WTC11 (cell line): ENCODE data around the gene TFDP1. TPM values are rescaled to one million over a fixed set of nuclear protein-coding genes. Genes with fewer than 3 reads are reported as not detected.
A peak's percentile ranks its signal among the peaks of the same experiment; 100 is the strongest.

Experiments used
- ATAC-seq: fragments of 200-7000 bp; cut with Tn5 transposase; 2 replicates; pipeline ENCODE4 v1.10.0; 2021; ENCODE audit warnings: mild to moderate bottlenecking, moderate library complexity
- CTCF ChIA-PET: fragments of 300-600 bp; sonication (Branson Sonifier 250); formaldehyde crosslinking; loops from one replicate; lab custom pipeline; 2021; ENCODE audit warnings: antibody characterized with exemption; lab: Charles Lee
- POLR2A ChIA-PET: fragments of 350-600 bp; sonication (Branson Sonifier 250); formaldehyde crosslinking; loops from one replicate; lab custom pipeline; 2021; ENCODE audit warnings: antibody characterized with exemption; lab: Charles Lee
- DNase-seq: peaks from one replicate; pipeline ENCODE4 v3.0.0; 2021; ENCODE audit warnings: low spot score
- H3K27ac Mint-ChIP-seq: 2 replicates; pipeline ENCODE4 v1.8.0; 2021; ENCODE audit warnings: mixed read lengths
- H3K27me3 Mint-ChIP-seq: 2 replicates; pipeline ENCODE4 v1.8.0; 2021; ENCODE audit warnings: low read depth, mild to moderate bottlenecking, moderate library complexity, mixed read lengths
- H3K36me3 Mint-ChIP-seq: 2 replicates; pipeline ENCODE4 v1.8.0; 2021; ENCODE audit warnings: mixed read lengths
- H3K4me1 Mint-ChIP-seq: 2 replicates; pipeline ENCODE4 v1.8.0; 2022; ENCODE audit warnings: mixed read lengths
- H3K4me3 Mint-ChIP-seq: 2 replicates; pipeline ENCODE4 v1.8.0; 2021; ENCODE audit warnings: mild to moderate bottlenecking, moderate library complexity, mixed read lengths
- H3K9me3 Mint-ChIP-seq: 2 replicates; pipeline ENCODE4 v1.8.0; 2021; ENCODE audit warnings: mixed read lengths
- ATF2 ChIP-seq: sonication (generic); formaldehyde crosslinking; IDR thresholded peaks from 2 replicates; pipeline ENCODE4 v1.8.1; 2022; ENCODE audit warnings: low read depth, missing genetic modification reagents, borderline replicate concordance
- E2F5 ChIP-seq: sonication (generic); formaldehyde crosslinking; IDR thresholded peaks from 2 replicates; pipeline ENCODE4 v1.8.1; 2022; ENCODE audit warnings: mild to moderate bottlenecking, moderate library complexity, missing genetic modification reagents
- FOXJ3 ChIP-seq: sonication (generic); formaldehyde crosslinking; IDR thresholded peaks from 2 replicates; pipeline ENCODE4 v1.9.0; 2021; ENCODE audit warnings: missing genetic modification reagents, mild to moderate bottlenecking, borderline replicate concordance
- FOXP1 ChIP-seq: sonication (generic); formaldehyde crosslinking; IDR thresholded peaks from 2 replicates; pipeline ENCODE4 v1.8.0; 2022; ENCODE audit warnings: missing genetic modification reagents, mild to moderate bottlenecking, moderate library complexity, borderline replicate concordance
- FOXP4 ChIP-seq: sonication (generic); formaldehyde crosslinking; IDR thresholded peaks from 2 replicates; pipeline ENCODE4 v1.8.0; 2022; ENCODE audit warnings: mild to moderate bottlenecking, missing genetic modification reagents
- GTF2I ChIP-seq: fragments of 250-450 bp; sonication (Bioruptor Pico); conservative IDR thresholded peaks from 2 replicates; pipeline ENCODE4 v1.4.0; 2021; ENCODE audit warnings: mild to moderate bottlenecking
- MYBL2 ChIP-seq: sonication (generic); formaldehyde crosslinking; IDR thresholded peaks from 2 replicates; pipeline ENCODE4 v1.8.1; 2023; ENCODE audit warnings: mild to moderate bottlenecking, moderate library complexity, missing genetic modification reagents
- NFYB ChIP-seq: sonication (generic); formaldehyde crosslinking; conservative IDR thresholded peaks from 2 replicates; pipeline ENCODE4 v1.8.0; 2022; ENCODE audit warnings: low read depth, missing genetic modification reagents
- RORB ChIP-seq: fragments of 250-450 bp; sonication (Bioruptor Pico); IDR thresholded peaks from 2 replicates; pipeline ENCODE4 v1.9.0; 2021; ENCODE audit warnings: mild to moderate bottlenecking
- SMAD4 ChIP-seq: sonication (generic); formaldehyde crosslinking; IDR thresholded peaks from 2 replicates; pipeline ENCODE4 v1.8.0; 2022; ENCODE audit warnings: mild to moderate bottlenecking, missing genetic modification reagents
- SP1 ChIP-seq: sonication (generic); formaldehyde crosslinking; conservative IDR thresholded peaks from 2 replicates; pipeline ENCODE4 v1.8.1; 2022; ENCODE audit warnings: missing genetic modification reagents
- TEAD4 ChIP-seq: sonication (generic); formaldehyde crosslinking; IDR thresholded peaks from 2 replicates; pipeline ENCODE4 v1.8.0; 2022; ENCODE audit warnings: mild to moderate bottlenecking, missing genetic modification reagents
- ZNF121 ChIP-seq: sonication (generic); formaldehyde crosslinking; IDR thresholded peaks from 2 replicates; pipeline ENCODE4 v1.8.0; 2023; ENCODE audit warnings: missing genetic modification reagents
- ZNF281 ChIP-seq: sonication (generic); formaldehyde crosslinking; IDR thresholded peaks from 2 replicates; pipeline ENCODE4 v1.8.0; 2023; ENCODE audit warnings: mild to moderate bottlenecking, missing genetic modification reagents
- ZNF317 ChIP-seq: sonication (generic); formaldehyde crosslinking; IDR thresholded peaks from 2 replicates; pipeline ENCODE4 v1.8.1; 2023; ENCODE audit warnings: low read depth, mild to moderate bottlenecking, moderate library complexity, missing genetic modification reagents, borderline replicate concordance
- ZNF396 ChIP-seq: fragments of 250-450 bp; sonication (Bioruptor Pico); IDR thresholded peaks from 2 replicates; pipeline ENCODE4 v1.8.0; 2021; ENCODE audit warnings: mild to moderate bottlenecking, moderate library complexity, borderline replicate concordance
- total RNA-seq: library from RNA; stranded (reverse); gene quantifications from 3 replicates; pipeline ENCODE4 v1.2.3, GENCODE V29; 2021
- TF ChIP-seq, protein P1 (sequence below): sonication (generic); formaldehyde crosslinking; IDR thresholded peaks from 2 replicates; pipeline ENCODE4 v1.8.0; 2022; ENCODE audit warnings: mild to moderate bottlenecking, missing genetic modification reagents
- TF ChIP-seq, protein P2 (sequence below): sonication (generic); formaldehyde crosslinking; IDR thresholded peaks from 2 replicates; pipeline ENCODE4 v1.8.1; 2022; ENCODE audit warnings: low read depth, mild to moderate bottlenecking, moderate library complexity, missing genetic modification reagents, borderline replicate concordance
- TF ChIP-seq, protein P3 (sequence below): fragments of 250-450 bp; sonication (Bioruptor Pico); IDR thresholded peaks from 2 replicates; pipeline ENCODE4 v1.9.0; 2021; ENCODE audit warnings: moderate library complexity, mild to moderate bottlenecking, inconsistent platforms, borderline replicate concordance
- TF ChIP-seq, protein P4 (sequence below): sonication (generic); formaldehyde crosslinking; IDR thresholded peaks from 2 replicates; pipeline ENCODE4 v1.8.0; 2022; ENCODE audit warnings: mild to moderate bottlenecking, missing genetic modification reagents
- TF ChIP-seq, protein P5 (sequence below): sonication (generic); formaldehyde crosslinking; IDR thresholded peaks from 2 replicates; pipeline ENCODE4 v1.8.1; 2023; ENCODE audit warnings: mild to moderate bottlenecking, missing genetic modification reagents

TFDP1 gene
- total RNA-seq, 1 experiment from 2014 or later = 61.2 TPM

DNA sequence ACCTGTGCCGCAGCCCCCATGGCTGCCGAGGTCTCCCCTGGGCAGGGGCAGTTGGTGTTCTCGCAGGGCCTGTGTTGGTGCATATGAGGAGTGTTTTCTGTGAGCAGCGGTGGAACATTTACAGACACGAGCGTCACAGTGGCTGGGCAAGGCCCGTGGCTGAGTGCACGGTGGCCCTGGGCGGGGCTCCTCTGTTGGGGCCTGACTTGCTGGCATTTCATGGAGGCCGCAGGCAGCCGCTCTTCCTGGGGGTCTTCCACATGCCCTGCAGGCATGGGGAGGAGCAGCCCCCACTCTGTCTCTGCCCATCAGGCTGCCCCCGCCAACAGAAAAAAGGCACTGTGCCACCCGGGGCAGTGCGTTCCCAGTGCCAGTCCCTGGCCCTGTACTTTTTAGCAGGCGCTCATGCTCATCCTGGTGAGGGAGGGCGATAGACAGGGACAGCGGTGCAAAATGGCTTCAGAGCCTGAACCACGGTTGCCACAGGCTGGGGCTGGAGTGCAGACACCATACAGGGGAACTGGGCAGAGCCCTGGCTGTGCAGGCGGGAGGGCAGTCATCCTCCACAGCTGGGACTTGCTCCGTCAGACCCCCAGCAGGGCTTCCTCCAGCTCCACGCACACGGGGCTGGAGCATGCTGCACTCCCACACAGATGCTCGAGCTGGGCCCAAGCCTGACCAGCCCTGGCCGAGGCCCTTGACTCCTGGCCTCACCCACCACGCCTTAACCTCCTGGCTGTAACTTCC, 23.5 kb downstream of the TFDP1 start:
- H3K4me1 Mint-ChIP-seq = no peaks in the 10 kb centered on the region
- ChIA-PET POLR2A (no interaction called here), CTCF (no interaction called here)
- TF ChIP-seq E2F5 (CRISPR knock-in tag) (no peak), SP1 (CRISPR knock-in tag) (no peak)
- peak overlapping the region; percentile 57 for H3K27ac Mint-ChIP-seq
- DNase-seq = no peak
- H3K9me3 Mint-ChIP-seq = no peaks in the 10 kb centered on the region
- H3K27me3 Mint-ChIP-seq = no peaks in the 10 kb centered on the region
- no peak overlapping the region for H3K4me3 Mint-ChIP-seq
- no peak for ATAC-seq
- peaks cover 14% of the 10 kb centered on the region for H3K36me3 Mint-ChIP-seq

GRCh38 chr13:113608967-113609533, 24.5 kb downstream of the TFDP1 start:
- ChIA-PET CTCF (no interaction called here), POLR2A (no interaction called here)
- ATAC-seq (no peak), DNase-seq (no peak)
- peaks cover 14% of the 10 kb centered on the region for H3K36me3 Mint-ChIP-seq
- H3K9me3 Mint-ChIP-seq = no peaks in the 10 kb centered on the region
- H3K4me3 Mint-ChIP-seq = no peak overlapping the region
- no peaks in the 10 kb centered on the region for H3K4me1 Mint-ChIP-seq
- H3K27me3 Mint-ChIP-seq = no peaks in the 10 kb centered on the region
- H3K27ac Mint-ChIP-seq = peak overlapping the region; percentile 58; the same call in 1 of the 2 replicates
- TF ChIP-seq, protein P1, sequence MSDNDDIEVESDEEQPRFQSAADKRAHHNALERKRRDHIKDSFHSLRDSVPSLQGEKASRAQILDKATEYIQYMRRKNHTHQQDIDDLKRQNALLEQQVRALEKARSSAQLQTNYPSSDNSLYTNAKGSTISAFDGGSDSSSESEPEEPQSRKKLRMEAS (CRISPR knock-in tag) = no peak
- TF ChIP-seq FOXP1 (CRISPR knock-in tag) = no peak
- TF ChIP-seq RORB (CRISPR knock-in tag) = no peak
- no peak for TF ChIP-seq MYBL2
- TF ChIP-seq ZNF317 = no peak
- TF ChIP-seq TEAD4 (CRISPR knock-in tag) = no peak
- no peak for TF ChIP-seq FOXJ3 (CRISPR knock-in tag)
- TF ChIP-seq, protein P2, sequence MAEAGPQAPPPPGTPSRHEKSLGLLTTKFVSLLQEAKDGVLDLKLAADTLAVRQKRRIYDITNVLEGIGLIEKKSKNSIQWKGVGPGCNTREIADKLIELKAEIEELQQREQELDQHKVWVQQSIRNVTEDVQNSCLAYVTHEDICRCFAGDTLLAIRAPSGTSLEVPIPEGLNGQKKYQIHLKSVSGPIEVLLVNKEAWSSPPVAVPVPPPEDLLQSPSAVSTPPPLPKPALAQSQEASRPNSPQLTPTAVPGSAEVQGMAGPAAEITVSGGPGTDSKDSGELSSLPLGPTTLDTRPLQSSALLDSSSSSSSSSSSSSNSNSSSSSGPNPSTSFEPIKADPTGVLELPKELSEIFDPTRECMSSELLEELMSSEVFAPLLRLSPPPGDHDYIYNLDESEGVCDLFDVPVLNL (CRISPR knock-in tag) = no peak
- no peak for TF ChIP-seq NFYB (CRISPR knock-in tag)
- TF ChIP-seq, protein P3, sequence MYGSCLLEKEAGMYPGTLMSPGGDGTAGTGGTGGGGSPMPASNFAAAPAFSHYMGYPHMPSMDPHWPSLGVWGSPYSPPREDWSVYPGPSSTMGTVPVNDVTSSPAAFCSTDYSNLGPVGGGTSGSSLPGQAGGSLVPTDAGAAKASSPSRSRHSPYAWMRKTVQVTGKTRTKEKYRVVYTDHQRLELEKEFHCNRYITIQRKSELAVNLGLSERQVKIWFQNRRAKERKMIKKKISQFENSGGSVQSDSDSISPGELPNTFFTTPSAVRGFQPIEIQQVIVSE (CRISPR knock-in tag) = no peak
- no peak for TF ChIP-seq ZNF396 (CRISPR knock-in tag)
- TF ChIP-seq SMAD4 (CRISPR knock-in tag) = no peak
- TF ChIP-seq GTF2I (CRISPR knock-in tag) = no peak
- TF ChIP-seq FOXP4 (CRISPR knock-in tag) = no peak
- TF ChIP-seq, protein P4, sequence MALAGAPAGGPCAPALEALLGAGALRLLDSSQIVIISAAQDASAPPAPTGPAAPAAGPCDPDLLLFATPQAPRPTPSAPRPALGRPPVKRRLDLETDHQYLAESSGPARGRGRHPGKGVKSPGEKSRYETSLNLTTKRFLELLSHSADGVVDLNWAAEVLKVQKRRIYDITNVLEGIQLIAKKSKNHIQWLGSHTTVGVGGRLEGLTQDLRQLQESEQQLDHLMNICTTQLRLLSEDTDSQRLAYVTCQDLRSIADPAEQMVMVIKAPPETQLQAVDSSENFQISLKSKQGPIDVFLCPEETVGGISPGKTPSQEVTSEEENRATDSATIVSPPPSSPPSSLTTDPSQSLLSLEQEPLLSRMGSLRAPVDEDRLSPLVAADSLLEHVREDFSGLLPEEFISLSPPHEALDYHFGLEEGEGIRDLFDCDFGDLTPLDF (CRISPR knock-in tag) = no peak
- TF ChIP-seq, protein P5, sequence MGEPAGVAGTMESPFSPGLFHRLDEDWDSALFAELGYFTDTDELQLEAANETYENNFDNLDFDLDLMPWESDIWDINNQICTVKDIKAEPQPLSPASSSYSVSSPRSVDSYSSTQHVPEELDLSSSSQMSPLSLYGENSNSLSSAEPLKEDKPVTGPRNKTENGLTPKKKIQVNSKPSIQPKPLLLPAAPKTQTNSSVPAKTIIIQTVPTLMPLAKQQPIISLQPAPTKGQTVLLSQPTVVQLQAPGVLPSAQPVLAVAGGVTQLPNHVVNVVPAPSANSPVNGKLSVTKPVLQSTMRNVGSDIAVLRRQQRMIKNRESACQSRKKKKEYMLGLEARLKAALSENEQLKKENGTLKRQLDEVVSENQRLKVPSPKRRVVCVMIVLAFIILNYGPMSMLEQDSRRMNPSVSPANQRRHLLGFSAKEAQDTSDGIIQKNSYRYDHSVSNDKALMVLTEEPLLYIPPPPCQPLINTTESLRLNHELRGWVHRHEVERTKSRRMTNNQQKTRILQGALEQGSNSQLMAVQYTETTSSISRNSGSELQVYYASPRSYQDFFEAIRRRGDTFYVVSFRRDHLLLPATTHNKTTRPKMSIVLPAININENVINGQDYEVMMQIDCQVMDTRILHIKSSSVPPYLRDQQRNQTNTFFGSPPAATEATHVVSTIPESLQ (CRISPR knock-in tag) = no peak
- TF ChIP-seq ATF2 (CRISPR knock-in tag) = no peak
- no peak for TF ChIP-seq ZNF281 (CRISPR knock-in tag)
- TF ChIP-seq ZNF121 (CRISPR knock-in tag) = no peak
